ENCODE measurements around the gene MCC. TPM values are rescaled to one million over a fixed set of nuclear protein-coding genes. Genes with fewer than 3 reads are reported as not detected.

The MCC gene
- total RNA-seq, 1 experiment from 2014 or later, result 7.6 TPM

DNA sequence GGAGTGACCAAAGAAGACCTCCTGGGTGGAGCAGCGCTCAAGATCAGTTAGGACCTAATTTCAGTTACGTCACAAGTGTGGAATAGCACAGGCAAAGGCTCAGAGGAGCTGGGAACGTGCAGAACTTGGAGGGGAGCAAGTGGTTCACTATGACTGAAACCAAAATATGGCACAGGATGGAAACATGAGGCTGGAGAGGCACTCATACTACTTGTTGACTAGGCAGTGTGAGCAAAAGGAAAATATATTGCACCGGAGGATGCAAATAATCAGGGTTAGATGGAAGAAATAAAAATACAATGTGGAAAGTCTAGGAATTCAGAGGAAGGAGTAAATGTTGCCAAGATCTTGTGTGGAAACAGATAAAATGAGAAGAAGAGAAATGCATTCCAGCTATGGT is 363.3 kb downstream of the MCC start:
- Histone ChIP-seq H4K20me1 (ENCODE audit: control insufficient read depth, insufficient read depth, insufficient read length) (no peaks in the 10 kb centered on the region), H3K4me1 (ENCODE audit: insufficient read depth, low read length) (peaks cover 5% of the 10 kb centered on the region; the same call in 1 of the 2 replicates), H3K9me3 (ENCODE audit: control insufficient read depth, low read depth, low read length) (no peaks in the 10 kb centered on the region), H3K4ac (ENCODE audit: low read depth, low read length) (no peak overlapping the region), H2AFZ (ENCODE audit: low read length) (no peak overlapping the region), H4K91ac (ENCODE audit: insufficient read length, low read depth, low read length) (no peak overlapping the region), H2BK5ac (ENCODE audit: insufficient read length, low read length) (no peak overlapping the region), H2BK15ac (ENCODE audit: low read depth, low read length) (no peak overlapping the region), H3K56ac (ENCODE audit: insufficient read length, low read depth, low read length) (no peak overlapping the region), H3T11ph (ENCODE audit: low read length) (no peak overlapping the region), H2AK5ac (ENCODE audit: insufficient read length, low read length) (no peak overlapping the region), H3K4me2 (ENCODE audit: insufficient read depth, insufficient read length, low read length) (no peak overlapping the region), H3K79me2 (ENCODE audit: insufficient read depth, low read length) (no peaks in the 10 kb centered on the region), H4K5ac (ENCODE audit: insufficient read length, low read depth, low read length) (no peak overlapping the region), H3K18ac (ENCODE audit: insufficient read length, low read depth, low read length) (no peak overlapping the region), H3K27ac (ENCODE audit: insufficient read length, low read depth, low read length) (no peak overlapping the region), H3K23me2 (ENCODE audit: insufficient read length, low read depth, low read length, poor library complexity, severe bottlenecking) (no peaks in the 10 kb centered on the region), H3K14ac (ENCODE audit: insufficient read depth, low read length) (no peak overlapping the region), H2BK120ac (ENCODE audit: low read depth, low read length, poor library complexity, severe bottlenecking) (no peak overlapping the region), H3K79me1 (ENCODE audit: insufficient read depth, low read depth, low read length, poor library complexity, severe bottlenecking) (no peaks in the 10 kb centered on the region), H4K8ac (replicated peaks; ENCODE audit: insufficient read length, low read depth, low read length) (no peak overlapping the region), H3K27me3 (ENCODE audit: insufficient read depth, low read length) (no peaks in the 10 kb centered on the region), H3K23ac (ENCODE audit: insufficient read length, low read depth, low read length) (no peak overlapping the region), H2BK20ac (ENCODE audit: low read depth, low read length, poor library complexity, severe bottlenecking) (no peak overlapping the region), H2BK12ac (ENCODE audit: insufficient read length, low read depth, low read length) (no peak overlapping the region), H3K9ac (ENCODE audit: extremely low read depth, insufficient read length, low read length) (no peak overlapping the region)
- Mint-ChIP-seq H3K4me3 (no peak overlapping the region; a peak in 1 of 5 replicates), H3K4me1 (peaks cover 27 to 32% of the 10 kb centered on the region in 2 experiments), H3K27ac (no peak overlapping the region), H3K36me3 (ENCODE audit: insufficient read depth in 1 of 3, low read depth in 3 of 3) (peaks cover 9 to 11% (median 9%) of the 10 kb centered on the region in 3 experiments), H3K27me3 (ENCODE audit: low read depth) (peaks cover 2% of the 10 kb centered on the region), H3K9me3 (peaks cover 0 to 12% of the 10 kb centered on the region in 2 experiments; a peak in 4 of 5 replicates)
- no peak for DNase-seq
- no CpG with 5 or more reads among the region's 4 CpGs for WGBS (ENCODE audit: extremely low coverage, insufficient read length, low lambda C conversion rate)
- TF ChIP-seq, protein P1, sequence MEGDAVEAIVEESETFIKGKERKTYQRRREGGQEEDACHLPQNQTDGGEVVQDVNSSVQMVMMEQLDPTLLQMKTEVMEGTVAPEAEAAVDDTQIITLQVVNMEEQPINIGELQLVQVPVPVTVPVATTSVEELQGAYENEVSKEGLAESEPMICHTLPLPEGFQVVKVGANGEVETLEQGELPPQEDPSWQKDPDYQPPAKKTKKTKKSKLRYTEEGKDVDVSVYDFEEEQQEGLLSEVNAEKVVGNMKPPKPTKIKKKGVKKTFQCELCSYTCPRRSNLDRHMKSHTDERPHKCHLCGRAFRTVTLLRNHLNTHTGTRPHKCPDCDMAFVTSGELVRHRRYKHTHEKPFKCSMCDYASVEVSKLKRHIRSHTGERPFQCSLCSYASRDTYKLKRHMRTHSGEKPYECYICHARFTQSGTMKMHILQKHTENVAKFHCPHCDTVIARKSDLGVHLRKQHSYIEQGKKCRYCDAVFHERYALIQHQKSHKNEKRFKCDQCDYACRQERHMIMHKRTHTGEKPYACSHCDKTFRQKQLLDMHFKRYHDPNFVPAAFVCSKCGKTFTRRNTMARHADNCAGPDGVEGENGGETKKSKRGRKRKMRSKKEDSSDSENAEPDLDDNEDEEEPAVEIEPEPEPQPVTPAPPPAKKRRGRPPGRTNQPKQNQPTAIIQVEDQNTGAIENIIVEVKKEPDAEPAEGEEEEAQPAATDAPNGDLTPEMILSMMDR (conservative IDR thresholded peaks at IDR 0.05), result no peak

Measured in H9 (cell line).